NCI-H2029 (cell line): ENCODE data around the gene EEA1.
"Not testable (repeated sequence)": the region's sequence is repeated elsewhere in the genome, so short reads cannot be mapped to it uniquely, and the experiment has no call there.

Source experiments
- DNase-seq: peaks from one replicate; lab custom pipeline; 2025; lab: John Stamatoyannopoulos, UW

EEA1 gene

GRCh38 chr12:92796650-92797049 is 132.4 kb downstream of the EEA1 start:
- DNase-seq, result no peak

GRCh38 chr12:92794814-92795213 is 134.3 kb downstream of the EEA1 start:
- no peak for DNase-seq

- not testable (repeated sequence) for DNase-seq
Observed at GRCh38 chr12:92794356-92794755, 134.7 kb downstream of the EEA1 start.

GRCh38 chr12:92786045-92786444 is 143.1 kb downstream of the EEA1 start:
- DNase-seq, result no peak

- no peak for DNase-seq
Observed at GRCh38 chr12:92785563-92785950, 143.5 kb downstream of the EEA1 start.

GRCh38 chr12:92784797-92785562 is 144.1 kb downstream of the EEA1 start:
- DNase-seq, result peak; percentile 84

- DNase-seq, result no peak
Observed at GRCh38 chr12:92784356-92784755, 144.7 kb downstream of the EEA1 start.

GRCh38 chr12:92779902-92780301 is 149.2 kb downstream of the EEA1 start:
- DNase-seq, result no peak

- no peak for DNase-seq
Observed at GRCh38 chr12:92778525-92778924, 150.6 kb downstream of the EEA1 start.

- DNase-seq, result no peak
Observed at GRCh38 chr12:92775416-92775815, 153.7 kb downstream of the EEA1 start.

- no peak for DNase-seq
Observed at GRCh38 chr12:92771001-92771400, 158.1 kb downstream of the EEA1 start.

- no peak for DNase-seq
Observed at GRCh38 chr12:92769124-92769901, 159.8 kb downstream of the EEA1 start.

GRCh38 chr12:92765871-92766270 is 163.2 kb downstream of the EEA1 start:
- no peak for DNase-seq

- DNase-seq, result no peak
Observed at GRCh38 chr12:92764831-92765230, 164.3 kb downstream of the EEA1 start.

- no peak for DNase-seq
Observed at GRCh38 chr12:92762773-92763172, 166.3 kb downstream of the EEA1 start.

GRCh38 chr12:92759634-92760268 is 169.3 kb downstream of the EEA1 start:
- DNase-seq, result no peak

- no peak for DNase-seq
Observed at GRCh38 chr12:92757597-92758121, 171.4 kb downstream of the EEA1 start.

- no peak for DNase-seq
Observed at GRCh38 chr12:92756898-92757596, 172.0 kb downstream of the EEA1 start.

GRCh38 chr12:92753976-92754885 is 174.9 kb downstream of the EEA1 start:
- DNase-seq, result no peak

GRCh38 chr12:92749691-92750090 is 179.4 kb downstream of the EEA1 start:
- DNase-seq, result not testable (repeated sequence)

- no peak for DNase-seq
Observed at GRCh38 chr12:92747151-92747550, 181.9 kb downstream of the EEA1 start.
